H7 (cell line): ENCODE data around the gene PFKM. TPM values are rescaled to one million over a fixed set of nuclear protein-coding genes. Genes with fewer than 3 reads are reported as not detected.

Source experiments
- DNase-seq: peaks from one replicate; pipeline ENCODE4 v3.0.0; 2012
- H3K27me3 ChIP-seq: 2 replicates; pipeline ENCODE4 v1.6.0; 2011; ENCODE audit warnings: mild to moderate bottlenecking, low read length; ENCODE audit not compliant: control insufficient read depth, insufficient read depth
- H3K36me3 ChIP-seq: replicated peaks from 2 replicates; pipeline ENCODE4 v1.5.1; 2011; ENCODE audit warnings: low read length; ENCODE audit not compliant: control insufficient read depth, insufficient read depth
- H3K4me3 ChIP-seq: 2 replicates; pipeline ENCODE4 v1.5.1; 2011; ENCODE audit warnings: low read depth, mild to moderate bottlenecking, control low read depth, low read length, moderate library complexity; ENCODE audit not compliant: insufficient read depth
- total RNA-seq: library from RNA; depleted of rRNA; stranded (reverse); fragments of >200 nt; shearing (Covaris generic); gene quantifications from 2 replicates; pipeline ENCODE4 v1.2.3, GENCODE V29; 2014; rRNA removed

The PFKM gene
- total RNA-seq: 61.5 and 70.2 TPM in 2 replicates

DNA sequence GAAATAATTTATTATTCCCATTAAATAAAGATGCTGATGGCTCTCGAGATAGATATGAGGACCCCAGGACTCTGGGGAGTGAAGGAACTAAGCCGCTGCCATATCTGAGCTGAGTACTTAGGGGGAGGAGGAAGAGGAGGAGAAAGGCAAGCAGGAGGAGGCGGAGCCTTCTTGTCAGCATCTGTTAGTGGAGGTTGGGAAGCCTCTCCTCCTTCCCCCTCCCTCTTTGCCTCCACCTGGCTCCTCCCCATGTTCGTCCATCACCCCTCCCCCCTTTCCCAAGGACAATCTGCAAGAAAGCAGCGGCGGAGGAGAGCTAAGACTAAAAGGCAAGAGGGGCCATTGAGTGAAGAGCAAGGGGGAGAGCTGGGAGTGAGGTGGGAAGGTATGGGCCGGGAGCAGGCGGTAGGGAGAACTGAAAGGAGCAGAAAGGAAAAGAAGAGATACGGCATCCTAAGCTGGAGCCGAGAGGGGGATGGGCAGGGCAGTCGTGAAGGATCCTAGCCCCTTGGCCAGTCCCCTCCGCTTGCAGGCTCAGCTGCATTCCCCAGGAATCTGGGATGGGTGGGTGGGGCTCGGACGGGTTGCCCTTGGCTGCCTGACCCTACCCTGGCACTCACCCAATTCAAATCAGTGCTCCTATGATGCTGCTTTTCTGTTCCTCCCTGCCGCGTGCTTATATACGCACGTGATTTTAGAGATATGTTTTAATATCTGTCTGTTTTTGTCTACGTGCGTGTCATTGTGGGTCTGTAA, at the start of gene PFKM:
Gene PFKM (plus strand): TSS at position 287 of the 756 bp plus-strand sequence. CDS start 3,411 bp downstream, outside the sequence.
- Histone ChIP-seq H3K36me3 (peaks cover 8% of the 10 kb centered on the region), H3K27me3 (no peaks in the 10 kb centered on the region; the same call in 1 of the 2 replicates), H3K4me3 (peak within 1 kb of the TSS; percentile 70)
- DNase-seq: peak; percentile 90

DNA sequence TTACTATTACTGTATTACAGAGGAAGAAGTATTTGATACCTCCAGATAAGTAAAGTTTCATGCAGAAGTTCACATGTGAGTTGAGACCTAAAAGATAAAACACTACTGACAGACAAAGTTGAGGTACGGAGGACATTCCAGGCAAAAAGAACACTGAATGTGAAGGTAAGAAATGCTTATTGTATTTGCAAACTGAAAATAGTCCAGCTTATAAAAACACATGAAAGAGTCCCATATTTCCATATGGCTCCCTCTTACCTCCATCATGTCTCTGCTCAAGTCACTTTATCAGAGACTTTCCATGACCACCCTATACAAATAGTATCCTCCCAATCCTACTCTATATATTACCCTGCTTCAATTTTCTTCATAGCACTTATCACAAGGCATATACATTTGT, 49.1 kb upstream of the PFKM start:
- no peaks in the 10 kb centered on the region for H3K27me3 ChIP-seq
- no peak overlapping the region for H3K4me3 ChIP-seq
- no peak for DNase-seq
- H3K36me3 ChIP-seq: peaks cover 6% of the 10 kb centered on the region

DNA sequence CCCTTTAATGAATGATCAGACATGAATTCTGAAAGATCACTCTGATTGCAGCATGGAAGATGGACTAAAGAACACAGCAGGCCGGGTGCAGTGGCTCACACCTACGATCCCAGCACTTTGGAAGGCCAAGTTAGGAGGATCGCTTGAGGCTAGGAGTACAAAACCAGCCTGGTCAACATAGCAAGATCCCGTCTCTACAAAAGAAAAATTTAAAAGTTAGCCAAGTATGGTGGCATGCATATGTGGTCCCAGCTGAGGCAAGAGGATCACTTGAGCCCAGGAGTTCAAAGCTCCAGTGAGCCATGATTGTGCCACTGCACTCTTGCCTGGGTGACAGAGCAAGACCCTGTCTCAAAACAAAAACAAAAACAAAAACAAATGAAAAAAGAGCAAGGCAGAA, 48.4 kb upstream of the PFKM start:
- no peak for DNase-seq
- Histone ChIP-seq H3K4me3 (no peak overlapping the region), H3K27me3 (no peaks in the 10 kb centered on the region), H3K36me3 (peaks cover 3% of the 10 kb centered on the region)

DNA sequence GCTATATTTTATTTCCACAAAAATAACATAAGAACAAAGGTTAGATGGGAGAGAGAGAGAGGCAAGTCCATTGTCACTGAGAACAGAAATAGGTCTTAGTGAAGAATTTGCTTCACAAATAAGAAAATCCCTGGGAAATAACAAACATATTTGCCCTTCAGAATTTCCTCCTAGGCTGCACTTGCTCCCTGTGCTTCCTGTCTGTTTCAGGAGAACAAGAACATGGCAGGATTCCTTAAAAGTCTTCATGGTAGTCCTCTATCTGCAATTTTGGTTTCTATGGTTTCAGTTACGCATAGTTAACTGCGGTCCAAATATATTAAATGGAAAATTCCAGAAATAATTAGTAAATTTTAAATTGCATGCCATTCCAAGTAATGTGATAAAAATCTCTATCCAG, 47.4 kb upstream of the PFKM start:
- DNase-seq: no peak
- Histone ChIP-seq H3K27me3 (no peaks in the 10 kb centered on the region), H3K36me3 (peaks cover 3% of the 10 kb centered on the region), H3K4me3 (no peak overlapping the region)

DNA sequence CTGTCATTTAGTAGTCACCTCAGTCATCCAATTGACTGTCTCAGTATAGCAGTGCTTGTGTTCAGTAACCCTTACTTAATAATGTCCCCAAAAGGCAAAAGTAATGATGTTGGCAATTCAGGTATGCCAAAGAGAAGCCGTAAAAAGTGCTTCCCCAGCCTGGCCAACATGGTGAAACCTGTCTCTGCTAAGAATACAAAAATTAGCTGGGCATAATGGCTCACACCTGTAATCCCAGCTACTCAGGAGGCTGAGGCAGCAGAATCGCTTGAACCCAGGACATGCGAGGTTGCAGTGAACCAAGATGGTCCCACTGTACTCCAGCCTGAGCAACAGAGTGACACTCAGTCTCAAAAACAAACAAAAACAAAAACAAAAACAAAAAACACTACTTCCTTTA, 46.9 kb upstream of the PFKM start:
- no peak for DNase-seq
- Histone ChIP-seq H3K27me3 (no peaks in the 10 kb centered on the region), H3K36me3 (peaks cover 3% of the 10 kb centered on the region), H3K4me3 (no peak overlapping the region)

DNA sequence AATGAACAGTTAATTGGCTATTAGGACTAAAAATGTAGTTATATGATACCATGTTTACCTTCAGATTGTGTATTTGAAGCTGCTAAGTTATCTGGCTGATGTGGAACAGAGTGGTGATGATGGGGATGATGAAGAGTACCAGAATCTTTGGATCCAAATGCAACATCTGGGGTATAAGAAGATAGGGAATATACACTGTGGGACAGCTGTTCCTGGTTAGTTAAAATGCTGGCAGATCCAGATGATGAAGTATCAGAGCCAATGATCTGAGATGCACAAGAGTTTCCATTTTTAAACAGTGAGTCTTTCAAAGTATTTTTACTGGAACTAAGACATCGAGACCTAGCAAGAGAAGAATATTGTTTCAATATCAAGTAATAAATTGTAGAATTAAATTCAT, 44.9 kb upstream of the PFKM start:
- DNase-seq: no peak
- H3K27me3 ChIP-seq: no peaks in the 10 kb centered on the region
- H3K36me3 ChIP-seq: peaks cover 2% of the 10 kb centered on the region
- H3K4me3 ChIP-seq: no peak overlapping the region

DNA sequence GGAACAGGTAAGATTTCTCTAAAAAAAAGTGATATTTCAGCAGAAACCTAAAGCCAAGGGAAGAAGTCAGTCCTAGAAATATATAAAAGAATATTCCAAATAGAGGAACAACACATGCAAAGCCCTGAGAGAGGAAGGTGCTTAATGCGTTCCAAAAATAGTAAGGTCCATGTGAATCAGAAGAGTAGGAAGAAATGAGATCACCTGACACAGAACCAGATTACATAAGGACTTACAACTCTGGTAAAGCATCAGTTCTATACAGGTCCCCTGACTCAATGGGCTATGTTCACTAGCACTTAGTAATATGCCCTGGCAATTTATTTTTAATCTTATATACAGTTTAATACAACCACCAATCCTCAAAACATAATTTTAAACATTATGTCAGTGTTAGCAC, 43.3 kb upstream of the PFKM start:
- DNase-seq: no peak
- Histone ChIP-seq H3K27me3 (no peaks in the 10 kb centered on the region), H3K36me3 (no peaks in the 10 kb centered on the region; the same call in 1 of the 2 replicates), H3K4me3 (no peak overlapping the region)

DNA sequence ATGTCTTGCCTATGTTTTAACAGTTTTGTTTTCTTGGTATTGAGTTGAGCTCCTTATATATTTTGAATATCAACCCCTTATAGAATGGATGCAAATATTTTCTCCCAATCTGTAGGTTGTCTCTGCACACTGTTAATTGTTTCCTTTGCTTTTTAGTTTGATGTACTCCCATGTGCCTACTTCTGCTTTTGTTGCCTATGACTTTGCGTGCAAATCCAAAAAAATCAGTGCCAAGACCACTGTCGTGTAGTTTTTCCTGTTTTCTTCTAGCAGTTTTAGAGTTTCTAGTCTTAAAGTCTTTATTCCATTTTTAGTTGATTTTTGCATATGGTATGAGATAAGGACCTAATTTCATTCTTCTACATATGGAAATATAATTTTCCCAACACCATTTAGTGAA, 42.1 kb upstream of the PFKM start:
- Histone ChIP-seq H3K27me3 (no peaks in the 10 kb centered on the region), H3K4me3 (no peak overlapping the region), H3K36me3 (no peaks in the 10 kb centered on the region; the same call in 1 of the 2 replicates)
- DNase-seq: no peak

DNA sequence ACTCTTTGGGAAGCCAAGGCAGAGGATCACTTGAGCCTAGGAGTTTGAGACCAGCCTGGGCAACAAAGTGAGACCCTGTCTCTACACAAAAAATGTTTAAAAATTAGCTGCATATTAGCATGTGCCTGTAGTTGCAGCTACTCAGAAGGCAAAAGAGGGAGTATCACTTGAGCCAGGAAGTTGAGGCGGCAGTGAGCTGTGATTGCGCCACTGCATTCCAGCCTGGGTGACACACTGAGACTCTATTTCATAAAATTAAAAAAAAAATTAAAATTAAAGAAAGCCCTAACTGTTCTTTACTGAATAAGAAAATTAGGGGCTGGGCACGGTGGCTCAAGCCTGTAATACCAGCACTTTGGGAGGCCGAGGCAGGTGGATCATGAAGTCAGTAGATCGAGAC, 40.3 kb upstream of the PFKM start:
- no peak for DNase-seq
- Histone ChIP-seq H3K27me3 (no peaks in the 10 kb centered on the region), H3K4me3 (no peak overlapping the region), H3K36me3 (no peaks in the 10 kb centered on the region)

DNA sequence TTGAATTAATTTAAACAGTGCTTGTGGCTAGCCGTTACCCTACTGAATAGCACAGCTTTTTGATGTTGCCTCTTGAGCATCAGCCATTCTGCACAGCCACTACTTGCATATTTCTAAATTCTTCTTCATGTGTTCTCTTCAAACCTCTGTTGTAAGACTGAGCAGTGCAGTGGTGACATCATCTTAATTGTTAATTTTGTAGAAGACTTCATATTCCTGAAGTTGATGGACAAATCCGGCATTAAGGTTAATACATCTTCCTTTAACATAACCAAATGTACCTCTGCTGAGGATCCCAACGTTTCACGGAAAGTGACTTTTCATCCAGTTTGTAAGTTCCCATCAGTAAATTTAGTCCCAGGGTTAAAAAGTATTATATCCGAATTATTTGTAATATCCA, 38.9 kb upstream of the PFKM start:
- peaks cover 2% of the 10 kb centered on the region for H3K36me3 ChIP-seq
- H3K4me3 ChIP-seq: no peak overlapping the region
- no peak for DNase-seq
- H3K27me3 ChIP-seq: no peaks in the 10 kb centered on the region

DNA sequence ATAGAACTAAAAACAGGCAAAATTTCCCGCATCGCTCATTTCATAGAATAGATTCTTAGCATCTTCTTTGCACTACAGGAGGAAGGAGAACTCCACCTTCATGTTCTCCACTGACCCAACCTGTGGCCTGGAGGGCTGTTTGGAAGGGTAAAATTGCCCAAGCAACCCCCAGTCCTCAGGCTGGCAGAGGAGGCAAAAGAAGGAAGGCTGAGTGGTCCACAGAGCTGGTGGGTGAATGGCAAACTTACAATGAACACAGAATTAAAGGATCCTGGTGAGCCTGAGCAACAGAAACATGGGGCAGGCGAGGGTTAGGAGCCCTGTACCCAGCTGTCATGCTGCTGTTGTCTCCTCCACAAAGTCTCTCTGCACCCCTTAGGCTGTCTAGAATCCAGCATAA, 38.3 kb upstream of the PFKM start:
- H3K36me3 ChIP-seq: peaks cover 2% of the 10 kb centered on the region
- no peak overlapping the region for H3K4me3 ChIP-seq
- H3K27me3 ChIP-seq: no peaks in the 10 kb centered on the region
- no peak for DNase-seq

DNA sequence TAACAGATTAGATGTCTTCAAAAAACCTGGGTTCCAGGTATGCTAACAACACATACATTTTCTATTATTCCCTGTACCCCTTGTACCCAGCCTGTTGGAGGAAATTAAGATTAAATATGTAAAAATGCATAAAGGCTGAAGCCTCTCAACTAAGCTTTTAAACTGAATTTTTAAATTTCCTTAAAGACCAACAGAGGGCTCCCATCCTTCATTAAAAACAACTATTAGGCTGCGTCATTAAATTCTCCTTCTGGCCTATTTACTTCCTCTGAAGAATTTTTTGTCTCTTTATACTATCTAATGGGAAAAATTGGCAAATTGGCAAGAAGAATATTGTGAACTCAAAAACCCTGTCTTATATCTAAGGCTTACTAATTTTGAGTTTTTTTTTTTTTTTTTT, 35.1 kb upstream of the PFKM start:
- Histone ChIP-seq H3K4me3 (no peak overlapping the region), H3K27me3 (no peaks in the 10 kb centered on the region), H3K36me3 (peaks cover 4% of the 10 kb centered on the region)
- DNase-seq: no peak

DNA sequence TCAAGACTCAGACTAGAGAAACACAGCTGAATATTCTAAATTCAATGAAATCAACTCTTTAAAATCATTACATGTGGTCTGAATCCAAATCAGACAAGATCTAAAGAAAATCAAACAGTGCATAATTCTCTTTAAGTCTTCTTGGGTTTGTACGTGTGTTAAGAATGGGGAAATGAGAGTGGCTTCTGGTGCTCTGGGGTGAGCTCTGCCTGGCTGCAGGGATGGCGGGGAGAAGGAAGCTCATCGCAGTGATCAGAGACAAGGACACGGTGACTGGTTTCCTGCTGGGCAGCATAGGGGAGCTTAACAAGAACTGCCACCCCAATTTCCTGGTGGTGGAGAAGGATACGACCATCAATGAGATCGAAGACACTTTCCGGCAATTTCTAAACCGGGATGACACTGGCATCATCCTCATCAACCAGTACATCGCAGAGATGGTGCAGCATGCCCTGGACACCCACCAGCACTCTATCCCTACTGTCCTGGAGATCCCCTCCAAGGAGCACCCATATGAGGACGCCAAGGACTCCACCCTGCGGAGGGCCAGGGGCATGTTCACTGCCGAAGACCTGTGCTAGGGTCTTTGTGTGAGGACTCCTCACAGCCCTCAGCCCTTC, 34.2 kb upstream of the PFKM start:
- DNase-seq: no peak
- H3K27me3 ChIP-seq: no peaks in the 10 kb centered on the region
- H3K4me3 ChIP-seq: no peak overlapping the region
- H3K36me3 ChIP-seq: peaks cover 4% of the 10 kb centered on the region

DNA sequence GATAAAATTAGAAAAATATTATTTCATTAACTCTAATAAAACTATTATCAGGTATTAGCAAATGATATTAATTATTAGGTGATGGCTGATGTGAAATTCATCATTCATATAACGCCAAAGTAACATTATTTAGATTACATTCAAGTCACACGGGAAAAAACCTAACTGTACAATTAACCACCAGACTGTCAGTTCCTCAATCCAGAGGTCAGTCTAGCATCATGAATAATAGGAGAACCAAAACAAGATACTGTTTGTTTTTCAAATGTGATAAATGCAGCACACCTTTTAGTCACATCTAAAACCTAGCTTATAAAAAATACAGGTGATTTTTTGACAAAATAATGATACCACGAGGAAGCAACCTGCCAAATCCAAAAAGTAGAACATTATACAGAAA, 32.8 kb upstream of the PFKM start:
- no peak for DNase-seq
- peaks cover 5% of the 10 kb centered on the region for H3K36me3 ChIP-seq
- no peak overlapping the region for H3K4me3 ChIP-seq
- H3K27me3 ChIP-seq: no peaks in the 10 kb centered on the region

DNA sequence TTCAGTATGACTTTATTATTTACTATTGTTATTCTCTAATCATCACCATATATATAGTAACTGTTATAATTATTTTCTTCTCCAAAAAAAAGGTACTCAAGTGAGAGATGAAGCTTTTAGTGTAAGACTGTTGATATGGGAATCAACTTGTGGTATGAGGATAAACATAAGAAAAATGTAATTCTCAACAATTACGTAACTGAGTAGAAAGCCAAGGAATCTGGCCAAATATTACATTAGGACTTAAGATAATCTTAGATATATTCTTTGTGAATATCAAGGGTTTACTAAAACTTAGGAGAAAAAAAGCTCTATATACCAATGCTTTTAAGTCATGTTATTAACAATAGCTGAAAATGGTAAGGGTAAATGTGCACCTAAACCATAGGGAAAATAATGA, 26.6 kb upstream of the PFKM start:
- Histone ChIP-seq H3K27me3 (no peaks in the 10 kb centered on the region), H3K4me3 (no peak overlapping the region), H3K36me3 (peaks cover 3% of the 10 kb centered on the region; the same call in 1 of the 2 replicates)
- DNase-seq: no peak
